IMR-90 (cell line): Measurements from ENCODE around the gene EEF1E1. TPM values are rescaled to one million over a fixed set of nuclear protein-coding genes. Genes with fewer than 3 reads are reported as not detected.

Experiments
- ATAC-seq: fragments of 200-7000 bp; cut with Tn5 transposase; 2 replicates; pipeline ENCODE4 v1.9.1; 2020; ENCODE audit warnings: low read depth, mild to moderate bottlenecking, moderate library complexity
- BruUV-seq: library from RNA; stranded (reverse); fragments of 400-500 nt; replicated peaks from 2 replicates; lab custom pipeline; 2021; lab: Mats Ljungman, UMichigan
- CTCF ChIA-PET: fragments of 300-600 bp; formaldehyde crosslinking; extraction: SDS; loops from one replicate; lab custom pipeline; 2021; ENCODE audit warnings: antibody characterized with exemption; lab: Yijun Ruan, JAX
- POLR2A ChIA-PET: fragments of 300-600 bp; sonication (Branson Sonifier 250); formaldehyde crosslinking; loops from one replicate; lab custom pipeline; 2022; ENCODE audit warnings: antibody characterized with exemption; ENCODE audit not compliant: unreplicated experiment; lab: Charles Lee
- DNase-seq: peaks from one replicate; pipeline ENCODE4 v3.0.0; 2013
- H2AFZ ChIP-seq: replicated peaks from 2 replicates; pipeline ENCODE3; 2013; ENCODE audit warnings: low read length, mild to moderate bottlenecking; ENCODE audit not compliant: poor library complexity
- H2AK5ac ChIP-seq: 2 replicates; pipeline ENCODE4 v1.6.1; 2013; ENCODE audit warnings: low read depth, low read length, inconsistent platforms
- H2AK9ac ChIP-seq: replicated peaks from 2 replicates; pipeline ENCODE3; 2013; ENCODE audit warnings: mild to moderate bottlenecking, low read depth, low read length, moderate library complexity; ENCODE audit not compliant: poor library complexity
- H2BK120ac ChIP-seq: 2 replicates; pipeline ENCODE4 v1.6.1; 2013; ENCODE audit warnings: low read depth, low read length, inconsistent platforms
- H2BK15ac ChIP-seq: 3 replicates; pipeline ENCODE4 v1.6.1; 2013; ENCODE audit warnings: low read depth, low read length, inconsistent platforms
- H2BK20ac ChIP-seq: 2 replicates; pipeline ENCODE4 v1.6.1; 2013; ENCODE audit warnings: low read depth, mild to moderate bottlenecking, inconsistent platforms, low read length, moderate library complexity
- H2BK5ac ChIP-seq: 2 replicates; pipeline ENCODE4 v1.6.1; 2013; ENCODE audit warnings: mild to moderate bottlenecking, low read depth, low read length, inconsistent platforms; ENCODE audit not compliant: poor library complexity, severe bottlenecking
- H3K14ac ChIP-seq: replicated peaks from 2 replicates; pipeline ENCODE4 v1.6.1; 2013; ENCODE audit warnings: low read depth, low read length, inconsistent platforms
- H3K18ac ChIP-seq: 2 replicates; pipeline ENCODE4 v1.6.1; 2013; ENCODE audit warnings: low read depth, low read length, control low read depth
- H3K23ac ChIP-seq: 2 replicates; pipeline ENCODE4 v1.6.1; 2013; ENCODE audit warnings: low read depth, low read length, inconsistent platforms
- H3K27ac ChIP-seq: 2 replicates; pipeline ENCODE4 v1.5.1; 2013; ENCODE audit warnings: mild to moderate bottlenecking, control low read depth, low read length; ENCODE audit not compliant: insufficient read depth
- H3K27me3 ChIP-seq: 2 replicates; pipeline ENCODE4 v1.6.1; 2013; ENCODE audit warnings: low read length; ENCODE audit not compliant: control insufficient read depth, insufficient read depth
- H3K36me3 ChIP-seq: 2 replicates; pipeline ENCODE4 v1.6.1; 2013; ENCODE audit warnings: low read length, mixed read lengths; ENCODE audit not compliant: control insufficient read depth, insufficient read depth
- H3K4ac ChIP-seq: 2 replicates; pipeline ENCODE4 v1.6.1; 2013; ENCODE audit warnings: low read depth, low read length, inconsistent platforms
- H3K4me1 ChIP-seq: 2 replicates; pipeline ENCODE4 v1.6.1; 2013; ENCODE audit warnings: low read length, mixed read lengths; ENCODE audit not compliant: control insufficient read depth, insufficient read depth
- H3K4me2 ChIP-seq: 2 replicates; pipeline ENCODE4 v1.6.1; 2013; ENCODE audit warnings: low read depth, mild to moderate bottlenecking, control low read depth, low read length, moderate library complexity
- H3K4me3 ChIP-seq: 2 replicates; pipeline ENCODE4 v1.5.1; 2013; ENCODE audit warnings: low read depth, mild to moderate bottlenecking, control low read depth, low read length, moderate library complexity; ENCODE audit not compliant: insufficient read depth
- H3K56ac ChIP-seq: 2 replicates; pipeline ENCODE4 v1.6.1; 2013; ENCODE audit warnings: low read length, inconsistent platforms; ENCODE audit not compliant: insufficient read depth; ENCODE audit errors: extremely low read depth
- H3K79me1 ChIP-seq, 2 experiments: 2 replicates each; pipeline ENCODE4 v1.6.1; 2013; ENCODE audit warnings: low read length in 2 of 2, inconsistent platforms in 1 of 2, low read depth in 1 of 2
- H3K9ac ChIP-seq: 2 replicates; pipeline ENCODE4 v1.6.1; 2013; ENCODE audit warnings: low read depth, low read length, control low read depth
- H3K9me1 ChIP-seq: 2 replicates; pipeline ENCODE4 v1.6.1; 2013; ENCODE audit warnings: low read length, inconsistent platforms; ENCODE audit not compliant: insufficient read depth
- H3K9me3 ChIP-seq: 2 replicates; pipeline ENCODE4 v1.6.1; 2013; ENCODE audit warnings: low read length; ENCODE audit not compliant: control insufficient read depth, insufficient read depth
- H4K20me1 ChIP-seq: 2 replicates; pipeline ENCODE4 v1.6.1; 2013; ENCODE audit warnings: low read length, inconsistent platforms; ENCODE audit not compliant: insufficient read depth
- H4K5ac ChIP-seq: 2 replicates; pipeline ENCODE4 v1.6.1; 2013; ENCODE audit warnings: mild to moderate bottlenecking, low read depth, low read length, control low read depth
- H4K8ac ChIP-seq, 2 experiments: 2 replicates each; pipeline ENCODE4 v1.6.1; 2013; ENCODE audit warnings: low read depth in 2 of 2, low read length in 2 of 2, control low read depth in 1 of 2, inconsistent platforms in 1 of 2
- H4K91ac ChIP-seq: 2 replicates; pipeline ENCODE4 v1.6.1; 2013; ENCODE audit warnings: low read depth, low read length, inconsistent platforms; ENCODE audit not compliant: insufficient read depth
- BHLHE40 ChIP-seq: fragments of 150-350 bp; IDR thresholded peaks from 2 replicates; pipeline ENCODE4 v1.6.1; 2016; ENCODE audit warnings: mild to moderate bottlenecking, low read depth, low read length
- CEBPB ChIP-seq: IDR thresholded peaks from 2 replicates; pipeline ENCODE4 v1.6.1; 2012; ENCODE audit warnings: low read depth, low read length, improper control_type of control experiment
- CHD1 ChIP-seq: IDR thresholded peaks from 2 replicates; pipeline ENCODE4 v1.6.1; 2012; ENCODE audit warnings: low read depth, low read length, improper control_type of control experiment
- FOS ChIP-seq: fragments of 150-350 bp; IDR thresholded peaks from 2 replicates; pipeline ENCODE4 v1.6.1; 2016; ENCODE audit warnings: low read depth, low read length
- MAZ ChIP-seq: IDR thresholded peaks from 2 replicates; pipeline ENCODE4 v1.6.1; 2012; ENCODE audit warnings: low read depth, mild to moderate bottlenecking, low read length, improper control_type of control experiment, moderate library complexity, borderline replicate concordance
- POLR2A ChIP-seq: IDR thresholded peaks from 2 replicates; pipeline ENCODE4 v1.6.1; 2012; ENCODE audit warnings: mild to moderate bottlenecking, low read depth, low read length
- RCOR1 ChIP-seq: IDR thresholded peaks from 2 replicates; pipeline ENCODE4 v1.6.1; 2012; ENCODE audit warnings: mild to moderate bottlenecking, low read length, improper control_type of control experiment; ENCODE audit not compliant: insufficient replicate concordance
- RFX5 ChIP-seq: IDR thresholded peaks from 2 replicates; pipeline ENCODE4 v1.8.0; 2012; ENCODE audit warnings: low read depth, mild to moderate bottlenecking, low read length, moderate library complexity
- SMC3 ChIP-seq: fragments of 150-350 bp; IDR thresholded peaks from 2 replicates; pipeline ENCODE4 v1.6.1; 2016; ENCODE audit warnings: low read depth, mild to moderate bottlenecking, antibody characterized with exemption, low read length, moderate library complexity
- WGBS, 2 experiments: methylation state at CpG; one replicate each; pipeline versions ENCODE4 v1.1.5 to v1.1.7; 2013; ENCODE audit warnings: missing lambda C conversion rate in 2 of 2; ENCODE audit not compliant: insufficient read length in 1 of 2; ENCODE audit errors: extremely low coverage in 2 of 2; 5-methylcytosine and 5-hydroxymethylcytosine counted together
- dilution Hi-C: fragments of 300-500 bp; cut with HindIII; formaldehyde crosslinking; loops from one replicate; pipeline ENCODE4 v1.14.3; 2018; ENCODE audit warnings: low sequenced_read_pairs; ENCODE audit not compliant: unreplicated experiment
- in situ Hi-C: fragments of 300-500 bp; cut with MboI; formaldehyde crosslinking; loops from 3 replicates; pipeline ENCODE4 v1.14.3; 2019; ENCODE audit warnings: low sequenced_read_pairs, inconsistent platforms, mixed read lengths
- intact Hi-C: fragments of 100-400 bp; cut with micrococcal nuclease; formaldehyde crosslinking; loops from 2 replicates; pipeline ENCODE4 v1.10.0; 2022
- polyA plus RNA-seq, 3 experiments: library from polyadenylated mRNA; depleted of rRNA; stranded (reverse); fragments of >200 nt; gene quantifications; 2 replicates each; pipeline ENCODE4 v1.2.3, GENCODE V29; 2012; ENCODE audit warnings: low replicate concordance in 1 of 3
- total RNA-seq: library from RNA; depleted of rRNA; stranded (reverse); fragments of >200 nt; gene quantifications from 2 replicates; pipeline ENCODE4 v1.2.3, GENCODE V29; 2012
- TF ChIP-seq, protein P1 (sequence below): conservative IDR thresholded peaks from 2 replicates; pipeline ENCODE4 v1.5.1; 2012; ENCODE audit warnings: mild to moderate bottlenecking, low read depth, low read length, improper control_type of control experiment
- TF ChIP-seq, protein P2 (sequence below): fragments of 150-350 bp; IDR thresholded peaks from 2 replicates; pipeline ENCODE4 v1.6.1; 2016; ENCODE audit warnings: low read depth, mild to moderate bottlenecking, low read length, moderate library complexity, borderline replicate concordance
- TF ChIP-seq, protein P3 (sequence below): fragments of 150-350 bp; IDR thresholded peaks from 2 replicates; pipeline ENCODE4 v1.6.1; 2017; ENCODE audit warnings: mild to moderate bottlenecking, antibody characterized with exemption, low read length, low read depth

Gene EEF1E1
- total and polyA plus RNA-seq, 2 of the 4 experiments (the other 2 are of a cell fraction) = 65.8 to 68.6 TPM

DNA sequence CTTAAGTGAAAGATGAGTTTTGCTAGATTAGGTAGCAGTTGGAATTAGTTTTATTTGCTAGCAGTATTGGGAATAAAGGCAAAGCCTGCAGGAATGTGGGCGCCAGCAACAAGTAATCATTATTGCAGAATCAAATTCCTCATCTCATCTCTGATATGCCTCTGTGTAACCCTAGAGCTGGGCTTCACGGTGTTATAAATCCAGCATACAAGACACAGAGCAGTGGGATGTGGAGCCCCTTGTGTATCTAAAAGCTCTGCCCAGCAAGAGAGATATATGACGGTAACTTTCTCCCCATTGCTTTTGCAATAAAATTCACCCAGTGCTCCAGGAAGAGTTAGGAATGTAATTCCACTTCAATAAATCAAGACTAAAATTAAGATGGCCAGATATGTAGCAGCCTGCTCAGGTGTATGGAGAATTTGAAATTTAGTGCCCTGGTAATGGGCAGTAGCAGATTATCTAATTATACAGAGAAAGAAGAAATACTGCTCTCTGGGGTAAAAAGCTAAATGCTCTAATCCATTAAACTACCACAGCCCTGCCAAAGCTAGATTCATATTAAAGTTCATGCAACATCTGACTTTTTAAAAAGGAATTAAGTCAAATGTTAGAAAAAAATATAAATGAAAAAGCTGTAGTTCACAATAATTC is 32.6 kb downstream of the EEF1E1 start:
- DNase-seq = no peak
- Histone ChIP-seq H3K23ac (no peak overlapping the region), H2AFZ (no peak overlapping the region), H2BK20ac (no peak overlapping the region), H3K27me3 (no peaks in the 10 kb centered on the region), H4K20me1 (no peaks in the 10 kb centered on the region), H3K36me3 (no peaks in the 10 kb centered on the region), H3K18ac (no peak overlapping the region), H3K9me3 (no peaks in the 10 kb centered on the region), H3K4me1 (no peaks in the 10 kb centered on the region), H3K14ac (no peak overlapping the region), H2BK120ac (no peak overlapping the region), H3K4ac (no peak overlapping the region), H4K5ac (no peak overlapping the region), H3K9me1 (no peaks in the 10 kb centered on the region; the same call in 1 of the 2 replicates), H3K4me2 (no peak overlapping the region), H2AK5ac (no peak overlapping the region), H2AK9ac (no peak overlapping the region), H2BK5ac (no peak overlapping the region), H4K8ac (no peak overlapping the region), H3K4me3 (no peak overlapping the region), H4K91ac (no peak overlapping the region), H3K79me1 (no peaks in the 10 kb centered on the region), H3K9ac (no peak overlapping the region), H3K27ac (no peak overlapping the region), H2BK15ac (no peak overlapping the region), H3K56ac (no peak overlapping the region)
- TF ChIP-seq, protein P1, sequence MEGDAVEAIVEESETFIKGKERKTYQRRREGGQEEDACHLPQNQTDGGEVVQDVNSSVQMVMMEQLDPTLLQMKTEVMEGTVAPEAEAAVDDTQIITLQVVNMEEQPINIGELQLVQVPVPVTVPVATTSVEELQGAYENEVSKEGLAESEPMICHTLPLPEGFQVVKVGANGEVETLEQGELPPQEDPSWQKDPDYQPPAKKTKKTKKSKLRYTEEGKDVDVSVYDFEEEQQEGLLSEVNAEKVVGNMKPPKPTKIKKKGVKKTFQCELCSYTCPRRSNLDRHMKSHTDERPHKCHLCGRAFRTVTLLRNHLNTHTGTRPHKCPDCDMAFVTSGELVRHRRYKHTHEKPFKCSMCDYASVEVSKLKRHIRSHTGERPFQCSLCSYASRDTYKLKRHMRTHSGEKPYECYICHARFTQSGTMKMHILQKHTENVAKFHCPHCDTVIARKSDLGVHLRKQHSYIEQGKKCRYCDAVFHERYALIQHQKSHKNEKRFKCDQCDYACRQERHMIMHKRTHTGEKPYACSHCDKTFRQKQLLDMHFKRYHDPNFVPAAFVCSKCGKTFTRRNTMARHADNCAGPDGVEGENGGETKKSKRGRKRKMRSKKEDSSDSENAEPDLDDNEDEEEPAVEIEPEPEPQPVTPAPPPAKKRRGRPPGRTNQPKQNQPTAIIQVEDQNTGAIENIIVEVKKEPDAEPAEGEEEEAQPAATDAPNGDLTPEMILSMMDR = no peak
- TF ChIP-seq CEBPB (no peak), RCOR1 (no peak), POLR2A (no peak), BHLHE40 (no peak), FOS (no peak), SMC3 (no peak), MAZ (no peak), RFX5 (no peak), CHD1 (no peak)
- TF ChIP-seq, protein P2, sequence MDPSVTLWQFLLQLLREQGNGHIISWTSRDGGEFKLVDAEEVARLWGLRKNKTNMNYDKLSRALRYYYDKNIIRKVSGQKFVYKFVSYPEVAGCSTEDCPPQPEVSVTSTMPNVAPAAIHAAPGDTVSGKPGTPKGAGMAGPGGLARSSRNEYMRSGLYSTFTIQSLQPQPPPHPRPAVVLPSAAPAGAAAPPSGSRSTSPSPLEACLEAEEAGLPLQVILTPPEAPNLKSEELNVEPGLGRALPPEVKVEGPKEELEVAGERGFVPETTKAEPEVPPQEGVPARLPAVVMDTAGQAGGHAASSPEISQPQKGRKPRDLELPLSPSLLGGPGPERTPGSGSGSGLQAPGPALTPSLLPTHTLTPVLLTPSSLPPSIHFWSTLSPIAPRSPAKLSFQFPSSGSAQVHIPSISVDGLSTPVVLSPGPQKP = no peak
- TF ChIP-seq, protein P3, sequence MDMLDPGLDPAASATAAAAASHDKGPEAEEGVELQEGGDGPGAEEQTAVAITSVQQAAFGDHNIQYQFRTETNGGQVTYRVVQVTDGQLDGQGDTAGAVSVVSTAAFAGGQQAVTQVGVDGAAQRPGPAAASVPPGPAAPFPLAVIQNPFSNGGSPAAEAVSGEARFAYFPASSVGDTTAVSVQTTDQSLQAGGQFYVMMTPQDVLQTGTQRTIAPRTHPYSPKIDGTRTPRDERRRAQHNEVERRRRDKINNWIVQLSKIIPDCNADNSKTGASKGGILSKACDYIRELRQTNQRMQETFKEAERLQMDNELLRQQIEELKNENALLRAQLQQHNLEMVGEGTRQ = no peak
- dilution Hi-C loops = no loop called here
- ATAC-seq = no peak
- ChIA-PET POLR2A (no interaction called here), CTCF (no interaction called here)
- no CpG with 5 or more reads among the region's 3 CpGs for WGBS, 2 experiments
- in situ Hi-C loops = loop anchor here (25.0 kb wide), 1 partner anchor 782 kb away; no protein-coding TSS in a partner anchor
- intact Hi-C loops = no loop called here
- no TSS peak for BruUV-seq
